ENCODE results near the gene SLC66A2. TPM values are rescaled to one million over a fixed set of nuclear protein-coding genes. Genes with fewer than 3 reads are reported as not detected.

Gene SLC66A2
- total and polyA plus RNA-seq, 2 of the 13 experiments (the other 11 are each of a cell fraction or from before 2014, with no cell fraction given): 33.5 to 41.9 TPM

GRCh38 chr18:79985172-79985571 lies 33.7 kb upstream of the SLC66A2 start (continued):
- no peak for TF ChIP-seq ZNF704 (CRISPR knock-in tag; IDR thresholded peaks at IDR 0.05; ENCODE audit: borderline replicate concordance)
- no peak for TF ChIP-seq ZNF768 (CRISPR knock-in tag; IDR thresholded peaks at IDR 0.05)
- TF ChIP-seq ZKSCAN8 (CRISPR knock-in tag; IDR thresholded peaks at IDR 0.05; ENCODE audit: borderline replicate concordance): no peak
- TF ChIP-seq EHMT2 (IDR thresholded peaks at IDR 0.05; ENCODE audit: borderline replicate concordance, low read depth, low read length): no peak
- no peak for TF ChIP-seq CBX1 (IDR thresholded peaks at IDR 0.05; ENCODE audit: low read depth)
- no peak for TF ChIP-seq TAF1 (CRISPR knock-in tag; IDR thresholded peaks at IDR 0.05)
- TF ChIP-seq PLSCR1 (CRISPR knock-in tag; IDR thresholded peaks at IDR 0.05; ENCODE audit: borderline replicate concordance): no peak
- TF ChIP-seq SRY (CRISPR knock-in tag; IDR thresholded peaks at IDR 0.05): no peak
- TF ChIP-seq FOXO4 (CRISPR knock-in tag; conservative IDR thresholded peaks at IDR 0.05): no peak
- TF ChIP-seq ZNF362 (CRISPR knock-in tag; IDR thresholded peaks at IDR 0.05; ENCODE audit: borderline replicate concordance): peak; percentile 65; the same call in 1 of the 2 replicates
- TF ChIP-seq RXRB (CRISPR knock-in tag; IDR thresholded peaks at IDR 0.05; ENCODE audit: borderline replicate concordance): no peak
- no peak for TF ChIP-seq ARNT2 (CRISPR knock-in tag; IDR thresholded peaks at IDR 0.05; ENCODE audit: low read depth)
- TF ChIP-seq SOX6 (IDR thresholded peaks at IDR 0.05): no peak
- TF ChIP-seq SOX6 (CRISPR knock-in tag; IDR thresholded peaks at IDR 0.05): 0 out of 2 replicates have a peak, but pooled peaks have one; percentile 12
- TF ChIP-seq HMG20B (CRISPR knock-in tag; conservative IDR thresholded peaks at IDR 0.05): no peak
- TF ChIP-seq ZBTB7B (CRISPR knock-in tag; IDR thresholded peaks at IDR 0.05): no peak
- 0 out of 2 replicates have a peak, but pooled peaks have one; percentile 32 for TF ChIP-seq KMT2B (CRISPR knock-in tag; IDR thresholded peaks at IDR 0.05)
- TF ChIP-seq KLF6 (CRISPR knock-in tag; IDR thresholded peaks at IDR 0.05): no peak
- TF ChIP-seq KLF12 (CRISPR knock-in tag; IDR thresholded peaks at IDR 0.05; ENCODE audit: borderline replicate concordance): no peak
- no peak for TF ChIP-seq IRF2 (CRISPR knock-in tag; IDR thresholded peaks at IDR 0.05)
- no peak for TF ChIP-seq ZSCAN29 (CRISPR knock-in tag; conservative IDR thresholded peaks at IDR 0.05)
- no peak for TF ChIP-seq BCL3 (CRISPR knock-in tag; IDR thresholded peaks at IDR 0.05)
- TF ChIP-seq SMYD3 (CRISPR knock-in tag; IDR thresholded peaks at IDR 0.05): no peak
- TF ChIP-seq CBX2 (IDR thresholded peaks at IDR 0.05; ENCODE audit: low read depth, low read length): no peak
- TF ChIP-seq CBX2 (CRISPR knock-in tag; IDR thresholded peaks at IDR 0.05; ENCODE audit: low read depth): no peak
- TF ChIP-seq MZF1 (CRISPR knock-in tag; IDR thresholded peaks at IDR 0.05; ENCODE audit: borderline replicate concordance): no peak
- TF ChIP-seq IRX3 (CRISPR knock-in tag; IDR thresholded peaks at IDR 0.05; ENCODE audit: borderline replicate concordance, low read depth): no peak
- TF ChIP-seq SCMH1 (CRISPR knock-in tag; IDR thresholded peaks at IDR 0.05; ENCODE audit: borderline replicate concordance): no peak
